Measurements from ENCODE around the gene BNIPL. TPM values are rescaled to one million over a fixed set of nuclear protein-coding genes. Genes with fewer than 3 reads are reported as not detected.

BNIPL gene
- total RNA-seq, 3 donors from 2014 or later = 0.41 to 1.1 (median 0.63) TPM

- DNase-seq (no peak), ATAC-seq (no peak)
- H3K4me3 ChIP-seq = no peak overlapping the region
- intact Hi-C loops (cut with DNase I, micrococcal nuclease) = no loop called here
- no peak for TF ChIP-seq CTCF (IDR thresholded peaks at IDR 0.05)
- H3K4me1 ChIP-seq (ENCODE audit: low read depth) = no peaks in the 10 kb centered on the region
- no peaks in the 10 kb centered on the region for H3K36me3 ChIP-seq (ENCODE audit: low read depth)
- H3K9me3 ChIP-seq = no peaks in the 10 kb centered on the region
Measured at GRCh38 chr1:151065089-151065645, 28.8 kb downstream of the BNIPL start.

GRCh38 chr1:151067185-151067584, 30.8 kb downstream of the BNIPL start:
- TF ChIP-seq CTCF (IDR thresholded peaks at IDR 0.05) = no peak
- Histone ChIP-seq H3K36me3 (ENCODE audit: low read depth) (no peaks in the 10 kb centered on the region), H3K4me1 (ENCODE audit: low read depth) (no peaks in the 10 kb centered on the region), H3K4me3 (no peak overlapping the region), H3K9me3 (no peaks in the 10 kb centered on the region)
- no peak for DNase-seq
- intact Hi-C loops (cut with DNase I, micrococcal nuclease) = no loop called here
- ATAC-seq = no peak

- no peak for ATAC-seq
- Histone ChIP-seq H3K9me3 (no peaks in the 10 kb centered on the region), H3K4me1 (ENCODE audit: low read depth) (no peaks in the 10 kb centered on the region), H3K36me3 (ENCODE audit: low read depth) (no peaks in the 10 kb centered on the region), H3K4me3 (no peak overlapping the region)
- intact Hi-C loops (cut with DNase I, micrococcal nuclease) = no loop called here
- no peak for DNase-seq
- TF ChIP-seq CTCF (IDR thresholded peaks at IDR 0.05) = no peak
Measured at GRCh38 chr1:151069103-151069486, 32.7 kb downstream of the BNIPL start.

- H3K4me3 ChIP-seq = peak within 1 kb of the TSS; percentile 68
- DNase-seq = peak; percentile 91 to 94 (median 92)
- H3K4me1 ChIP-seq (ENCODE audit: low read depth) = no peaks in the 10 kb centered on the region
- TF ChIP-seq CTCF (IDR thresholded peaks at IDR 0.05) = peak; percentile 95
- ATAC-seq = peak; percentile 95
- H3K36me3 ChIP-seq (ENCODE audit: low read depth) = no peaks in the 10 kb centered on the region
- H3K9me3 ChIP-seq = no peaks in the 10 kb centered on the region
- intact Hi-C loops (cut with DNase I, micrococcal nuclease) = no loop called here
Measured at GRCh38 chr1:151070474-151071276, 34.3 kb downstream of the BNIPL start, which contains the start of gene GABPB2. Gene GABPB2 (plus strand): TSS chr1:151070761. CDS start chr1:151088190, 17,429 bp downstream.

GRCh38 chr1:151072224-151072623, 35.8 kb downstream of the BNIPL start:
- ATAC-seq = no peak
- Histone ChIP-seq H3K36me3 (ENCODE audit: low read depth) (no peaks in the 10 kb centered on the region), H3K4me1 (ENCODE audit: low read depth) (no peaks in the 10 kb centered on the region), H3K9me3 (no peaks in the 10 kb centered on the region), H3K4me3 (no peak overlapping the region)
- intact Hi-C loops (cut with DNase I, micrococcal nuclease) = no loop called here
- no peak for TF ChIP-seq CTCF (IDR thresholded peaks at IDR 0.05)
- no peak for DNase-seq

Data from mucosa of descending colon (tissue), 3 donors.